ENCODE measurements around the gene STX19.

Gene STX19

DNA sequence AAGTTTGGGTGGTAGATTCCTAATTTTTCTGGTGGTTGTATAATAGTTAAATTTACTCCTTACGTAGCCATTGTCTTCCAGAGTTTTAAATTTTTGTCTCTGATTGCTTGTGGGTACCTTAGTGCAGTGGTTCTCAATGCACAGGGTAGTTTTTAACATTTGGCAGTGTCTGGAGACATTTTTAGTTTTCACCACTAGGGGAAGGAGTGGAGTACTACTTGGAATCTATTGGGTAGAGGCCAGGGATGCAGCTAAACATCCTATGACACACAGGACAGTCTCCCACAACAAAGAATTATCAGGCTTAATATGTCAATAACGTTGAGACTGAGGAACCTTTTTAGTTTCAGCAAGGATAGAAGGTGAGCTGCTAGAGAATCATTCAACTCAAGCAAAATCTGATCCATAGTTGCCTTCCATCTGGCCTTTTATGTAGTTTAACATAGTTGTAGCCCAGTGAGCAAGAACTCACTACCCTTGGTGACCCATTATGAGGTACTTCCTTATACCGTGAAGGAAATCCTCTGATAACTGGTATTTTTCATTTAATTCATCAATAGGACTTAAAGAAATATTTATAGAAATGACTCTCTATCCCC, 8.6 kb upstream of the STX19 start:
- no peak for DNase-seq (ENCODE audit: low read depth in 2 of 2)

DNA sequence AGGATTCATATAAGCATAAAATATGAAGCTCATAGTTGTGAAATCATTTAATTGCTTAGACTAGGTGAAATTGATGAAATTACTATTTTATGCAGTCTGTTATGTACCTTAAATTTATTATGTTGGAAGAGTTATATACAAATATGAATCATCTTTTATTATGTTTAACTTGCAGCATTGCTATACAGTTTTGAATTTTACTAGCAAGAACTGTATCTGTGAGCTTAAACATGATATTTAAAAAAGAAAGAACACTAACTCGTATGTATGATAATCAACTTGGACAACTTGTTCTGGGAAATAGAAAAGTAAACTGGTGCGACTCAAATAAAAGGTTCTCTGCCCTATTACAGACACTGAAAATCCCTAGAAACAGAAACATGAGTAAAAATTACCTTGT, 1.8 kb downstream of the STX19 start:
- no peak for DNase-seq (ENCODE audit: low read depth in 2 of 2)

DNA sequence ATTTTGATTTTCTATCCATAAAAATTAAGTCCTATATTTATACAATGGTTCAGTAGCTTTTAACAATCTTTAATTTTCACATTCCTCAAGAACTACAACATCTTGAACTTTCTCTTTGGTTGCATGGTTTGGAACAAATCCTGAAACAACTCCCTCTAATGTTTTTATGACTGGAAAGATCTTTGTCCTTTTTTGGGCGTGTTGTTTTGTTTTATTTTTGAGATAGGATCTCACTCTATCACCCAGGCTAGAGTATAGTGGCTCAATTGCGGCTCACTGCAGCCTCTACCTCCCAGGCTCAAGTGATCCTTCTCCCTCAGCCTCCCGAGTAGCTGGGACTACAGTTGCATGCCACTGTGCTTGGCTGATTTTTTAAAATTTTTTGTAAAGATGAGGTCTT, 4.0 kb downstream of the STX19 start:
- DNase-seq (ENCODE audit: low read depth in 2 of 2), result no peak

DNA sequence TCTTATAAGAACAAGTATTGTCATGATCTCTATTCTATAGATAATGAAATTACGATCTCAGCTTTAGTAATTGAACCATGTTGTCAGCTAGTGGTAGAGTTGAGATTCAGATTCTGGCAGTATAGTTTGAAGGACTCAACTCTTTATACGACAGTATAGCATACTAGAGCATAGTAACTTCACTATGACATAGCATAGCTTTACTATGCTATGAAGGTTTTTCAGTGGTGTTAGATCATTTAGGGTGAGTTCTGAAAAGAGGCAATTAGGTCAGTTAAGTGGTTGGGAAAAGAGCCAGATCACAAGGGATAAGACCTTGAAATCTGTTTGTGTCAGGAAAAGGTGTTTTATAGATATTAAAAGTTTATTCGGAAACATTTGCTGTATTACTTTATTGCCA, 8.1 kb downstream of the STX19 start:
- no peak for DNase-seq (ENCODE audit: low read depth in 2 of 2)

DNA sequence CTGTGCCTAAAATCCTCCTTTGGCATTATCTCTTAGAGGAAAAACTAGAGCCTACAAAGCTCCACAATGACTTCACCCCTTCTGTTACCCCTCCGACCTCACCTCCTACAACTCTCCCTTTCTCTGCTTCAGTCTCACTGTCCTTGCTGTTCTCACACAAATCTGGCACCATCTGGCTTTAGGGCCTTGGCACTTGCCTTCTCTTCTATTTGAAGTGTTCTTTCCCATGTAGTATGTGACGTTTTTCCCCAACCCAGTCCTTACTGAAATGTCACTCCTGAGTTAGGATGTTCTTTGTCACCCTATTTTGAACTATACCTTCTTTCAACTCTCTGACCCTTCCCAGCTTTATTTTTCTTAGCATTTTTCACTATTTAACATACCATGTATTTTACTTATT, 8.7 kb downstream of the STX19 start:
- no peak for DNase-seq (ENCODE audit: low read depth in 2 of 2)

DNA sequence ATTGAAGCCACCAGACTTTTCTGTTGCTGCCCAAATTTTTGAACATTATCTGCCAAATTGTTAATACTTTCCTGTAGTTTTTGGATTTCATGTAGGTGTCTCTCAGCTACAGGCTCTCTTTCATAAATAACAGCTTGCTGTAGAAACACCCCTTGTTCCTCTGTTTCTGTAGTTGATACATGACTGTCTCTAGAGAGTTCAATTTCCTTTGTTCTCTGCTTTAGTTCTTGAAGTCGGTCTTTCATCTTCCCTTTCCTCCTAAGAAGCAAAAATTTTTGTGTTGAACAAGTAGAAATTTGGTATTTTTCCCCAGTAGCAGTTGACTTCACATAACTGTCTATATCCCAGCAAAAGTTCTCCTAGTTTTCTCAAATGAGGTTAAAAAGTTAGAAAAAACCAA, 13.4 kb downstream of the STX19 start:
- DNase-seq (ENCODE audit: low read depth in 2 of 2), result no peak

DNA sequence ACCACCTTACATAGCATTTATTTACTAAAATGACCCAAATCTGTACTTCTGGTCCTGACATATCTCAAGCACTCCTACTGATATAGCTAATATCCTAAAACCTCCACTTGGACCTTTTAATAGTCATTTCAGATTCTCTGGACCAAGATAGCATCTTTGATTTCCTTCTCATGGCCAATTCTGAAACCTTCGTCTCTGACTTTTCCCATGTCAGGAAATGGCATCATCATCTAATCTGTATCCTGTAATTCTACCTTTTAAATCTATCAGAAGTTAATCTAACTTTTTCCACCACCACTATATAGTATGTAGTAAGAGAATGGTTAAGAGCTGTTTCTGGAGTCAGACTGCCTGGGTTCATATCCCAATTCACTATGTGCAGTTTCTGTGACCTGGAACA, 16.2 kb downstream of the STX19 start:
- no peak for DNase-seq (ENCODE audit: low read depth in 2 of 2)

DNA sequence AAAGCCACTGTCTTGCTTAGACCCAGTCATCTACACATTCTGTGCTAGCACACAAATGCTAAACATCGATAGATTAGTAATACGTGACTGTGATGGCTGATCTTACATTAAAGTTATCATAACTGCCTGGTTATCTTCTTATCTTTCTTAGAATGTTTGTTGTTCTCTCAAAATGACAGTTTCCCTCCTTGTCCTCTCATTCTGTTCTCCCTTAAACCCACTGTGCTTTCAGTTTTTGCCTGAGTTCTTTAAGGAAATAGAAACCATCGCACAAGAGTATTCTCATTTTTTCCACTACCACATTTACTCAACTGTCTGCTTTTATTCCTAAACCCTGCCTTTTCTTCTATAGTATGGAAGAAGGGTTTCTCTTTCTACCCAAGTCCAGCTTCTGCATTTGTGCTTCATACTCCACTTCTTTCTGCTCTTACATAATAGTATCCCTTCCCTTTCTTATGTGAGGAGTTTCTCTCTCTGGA, 17.1 kb downstream of the STX19 start:
- no peak for DNase-seq (ENCODE audit: low read depth in 2 of 2)

DNA sequence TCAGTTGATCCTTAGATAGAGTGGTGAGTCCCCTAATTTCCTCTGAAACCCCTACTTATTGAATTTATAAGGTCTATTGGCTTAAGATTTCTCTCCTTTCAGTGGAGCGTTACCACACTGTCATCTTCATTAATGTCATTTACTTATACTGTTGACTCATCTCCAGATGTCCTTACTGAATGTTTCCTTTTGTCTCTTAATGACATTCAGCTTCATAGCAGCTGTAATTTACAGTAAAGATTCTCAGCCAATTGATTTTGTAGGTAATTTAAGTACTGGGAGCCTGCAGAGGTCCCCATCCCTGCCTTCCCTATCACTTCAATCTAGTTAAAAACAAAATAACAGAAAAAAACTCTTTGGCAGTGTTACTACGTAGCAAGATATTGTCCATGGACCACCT, 18.8 kb downstream of the STX19 start:
- DNase-seq (ENCODE audit: low read depth in 2 of 2), result no peak

DNA sequence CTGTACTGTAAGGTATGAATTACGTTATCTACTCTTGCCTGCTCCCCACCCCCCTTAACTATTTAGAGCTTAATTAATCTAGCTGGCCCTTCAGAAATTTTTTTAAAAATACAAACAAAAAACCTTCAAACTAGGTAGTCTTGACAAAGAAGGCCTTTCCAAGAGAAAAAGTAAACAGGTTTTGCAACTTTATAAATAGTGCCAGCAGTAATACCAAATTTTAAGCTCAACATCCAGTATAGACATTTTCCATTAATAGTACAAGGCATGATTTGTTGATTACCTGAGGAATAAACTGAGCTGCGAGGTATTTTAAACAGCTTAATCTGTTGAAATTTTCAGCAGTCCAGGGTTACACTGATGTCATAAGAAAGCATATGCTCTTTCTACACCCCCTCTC, 20.1 kb downstream of the STX19 start:
- DNase-seq (ENCODE audit: low read depth in 2 of 2), result no peak

DNA sequence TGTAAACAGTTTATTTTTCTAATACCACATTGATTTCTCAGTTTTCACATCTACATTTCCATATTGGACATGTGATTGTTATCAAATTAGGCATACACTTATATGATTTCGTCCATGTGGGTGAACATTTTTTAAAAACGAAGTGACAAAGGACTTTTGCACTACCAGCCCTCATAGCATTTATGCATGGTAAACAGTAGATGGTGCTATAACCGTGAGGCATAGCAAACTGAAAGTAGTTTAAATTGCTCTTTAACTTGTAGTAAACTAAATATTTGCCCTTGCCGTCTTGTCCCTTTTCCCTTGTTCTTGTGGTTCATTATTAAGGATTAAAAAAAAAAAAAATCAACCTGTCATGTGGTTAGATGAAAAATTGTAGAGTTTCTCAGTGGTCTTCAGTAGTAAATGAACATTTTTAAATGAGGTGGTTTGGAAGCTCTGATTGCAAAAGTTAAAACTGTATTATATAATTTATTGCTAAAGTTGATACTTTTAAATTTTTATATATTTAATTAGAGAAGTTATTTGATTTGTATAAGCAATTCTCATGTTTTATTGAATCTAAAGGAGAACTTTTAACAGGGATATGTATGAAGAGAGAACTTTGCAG, 24.0 kb downstream of the STX19 start:
- no peak for DNase-seq (ENCODE audit: low read depth in 2 of 2)

DNA sequence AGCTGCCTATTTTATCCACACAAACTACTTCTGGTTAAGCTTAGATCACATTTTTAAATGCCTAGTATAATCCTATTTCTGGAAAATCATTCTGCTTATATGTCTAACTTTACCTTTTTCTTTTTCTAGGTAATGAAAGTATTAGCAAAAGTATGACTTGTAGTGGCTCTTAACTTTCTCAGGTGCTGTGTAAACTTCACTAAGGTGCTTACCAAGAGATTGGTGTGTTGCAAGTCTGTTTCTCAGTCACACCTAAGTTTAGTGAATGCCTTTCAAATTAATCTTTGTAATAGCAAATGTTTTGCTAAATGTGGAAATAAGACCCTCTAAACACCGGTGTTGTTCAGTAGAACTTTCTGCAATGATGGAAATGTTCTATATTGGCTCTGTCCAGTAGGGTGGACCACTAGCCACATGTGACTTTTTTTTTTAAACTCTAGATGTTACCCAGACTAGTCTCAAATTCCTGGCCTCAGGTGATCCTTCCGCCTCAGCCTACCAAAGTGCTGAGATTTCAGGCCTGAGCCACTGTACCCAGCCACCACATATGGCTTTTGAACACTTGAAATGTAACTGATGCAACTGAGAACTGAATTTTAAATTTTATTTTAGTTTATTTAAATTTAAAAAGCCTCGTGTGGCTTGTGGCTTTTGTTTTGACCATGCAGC, 26.4 kb downstream of the STX19 start:
- DNase-seq (ENCODE audit: low read depth in 2 of 2), result no peak

DNA sequence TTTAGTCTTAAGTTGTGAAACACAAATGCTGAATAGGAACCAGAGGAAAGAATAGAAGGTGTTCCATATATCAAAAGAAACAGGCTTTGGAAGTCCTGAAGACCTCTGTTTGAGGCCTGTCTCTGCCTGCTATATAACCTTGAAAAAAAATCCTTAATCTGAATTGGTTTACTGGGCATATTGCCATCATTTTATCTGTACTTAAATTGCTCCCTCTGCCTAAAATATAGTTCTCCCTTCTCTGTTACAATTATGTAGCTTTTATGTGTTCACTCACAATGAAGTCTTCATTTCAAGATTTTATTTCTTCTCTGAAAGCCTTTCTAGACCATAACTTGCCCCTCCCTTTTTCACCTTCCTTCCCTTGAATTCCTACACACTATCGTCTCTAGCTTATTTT, 27.2 kb downstream of the STX19 start:
- DNase-seq (ENCODE audit: low read depth in 2 of 2), result no peak

DNA sequence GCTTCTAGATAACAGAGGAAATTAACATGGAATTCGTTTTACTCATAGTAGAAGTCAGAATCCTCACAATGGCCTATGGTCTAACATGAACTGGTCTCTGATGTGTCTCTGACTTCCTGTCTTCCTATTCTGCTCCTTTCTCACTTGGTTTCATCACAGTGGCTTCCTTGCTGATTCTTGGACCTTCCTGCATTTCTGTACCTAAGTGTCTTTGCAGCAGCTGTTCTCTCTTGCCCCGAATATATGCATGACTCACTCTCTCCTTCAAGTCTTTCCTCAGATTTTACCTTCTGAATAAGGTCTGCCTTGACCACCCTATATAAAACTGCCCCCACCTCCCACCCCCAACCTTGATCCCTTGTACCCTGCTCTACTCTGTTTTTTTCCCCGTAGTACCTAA, 34.3 kb downstream of the STX19 start:
- DNase-seq (ENCODE audit: low read depth in 2 of 2), result no peak

DNA sequence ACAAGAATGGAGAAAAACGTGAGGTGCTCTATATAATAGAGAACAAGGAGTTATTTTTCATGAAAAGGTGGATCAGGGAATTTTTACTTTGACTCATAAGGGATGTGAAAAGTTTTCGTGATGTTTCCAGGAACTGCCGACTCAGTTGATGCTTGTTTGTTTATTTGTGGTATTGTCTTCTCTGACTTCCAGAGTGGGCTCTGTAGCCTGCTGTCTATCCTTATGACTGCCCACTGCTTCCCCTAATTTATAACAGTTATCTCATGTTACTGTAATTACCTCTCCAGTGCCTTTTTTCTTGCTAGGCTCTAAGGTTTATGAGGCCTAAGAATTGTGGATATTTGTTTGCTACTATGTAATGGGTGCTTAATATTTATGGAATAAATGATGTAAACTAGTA, 36.2 kb downstream of the STX19 start:
- no peak for DNase-seq (ENCODE audit: low read depth in 2 of 2)

DNA sequence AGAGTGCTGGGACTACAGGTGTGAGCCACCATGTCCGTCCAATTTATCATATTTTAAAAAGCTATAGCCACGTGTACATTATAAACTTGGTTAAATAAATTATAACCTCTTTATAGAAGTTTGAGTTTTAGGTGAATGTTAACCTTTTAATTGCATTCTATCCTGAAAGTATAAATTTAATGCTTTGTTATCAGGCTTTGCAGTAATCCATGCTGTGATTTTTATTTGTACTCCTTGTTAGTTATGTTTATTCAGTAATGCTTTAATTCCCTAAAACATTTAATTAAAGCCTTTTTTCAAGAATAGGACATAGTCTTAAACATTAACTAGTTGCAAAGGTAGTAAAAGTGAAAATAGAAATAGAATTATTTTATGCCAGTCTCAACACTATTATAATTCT, 36.8 kb downstream of the STX19 start:
- no peak for DNase-seq (ENCODE audit: low read depth in 2 of 2)

DNA sequence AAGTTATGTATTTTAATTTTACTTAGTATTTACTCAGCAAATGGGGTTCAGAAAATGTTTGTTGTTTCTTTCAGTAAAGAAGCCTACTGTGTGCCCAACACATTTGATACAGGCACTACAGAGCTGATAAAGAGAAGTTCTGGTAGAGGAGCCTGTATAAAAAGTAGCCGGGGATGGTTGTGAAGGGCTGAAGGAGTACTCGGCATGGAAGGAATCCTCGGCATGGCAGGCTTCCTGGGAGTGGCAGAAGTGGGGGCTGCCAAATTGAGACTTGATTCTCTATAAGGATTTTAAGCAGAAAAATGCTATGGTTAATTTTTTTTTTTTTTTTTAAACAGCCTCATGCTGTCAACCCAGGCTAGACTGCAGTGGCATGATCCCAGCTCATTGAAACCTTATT, 39.2 kb downstream of the STX19 start:
- DNase-seq (ENCODE audit: low read depth in 2 of 2), result no peak

DNA sequence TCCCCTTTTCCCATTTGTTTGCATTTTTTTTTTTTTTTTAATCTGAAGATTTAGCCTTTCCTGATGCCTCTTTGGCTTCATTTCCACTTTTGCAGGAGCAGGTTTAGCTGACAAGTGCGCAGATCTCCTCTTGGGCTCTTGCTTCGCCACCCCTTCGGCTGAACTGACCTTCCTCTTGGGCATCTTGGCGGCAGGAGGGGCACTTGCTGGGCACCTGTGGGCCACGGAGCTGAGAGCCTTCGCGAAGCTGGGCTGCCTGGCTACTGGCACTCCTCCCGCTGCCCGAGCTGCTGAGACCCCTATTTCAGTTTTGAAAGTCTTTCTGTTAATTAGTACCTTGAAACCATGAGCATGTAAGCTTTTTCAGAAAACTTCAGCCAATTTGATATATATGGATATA, 39.6 kb downstream of the STX19 start:
- no peak for DNase-seq (ENCODE audit: low read depth in 2 of 2)

DNA sequence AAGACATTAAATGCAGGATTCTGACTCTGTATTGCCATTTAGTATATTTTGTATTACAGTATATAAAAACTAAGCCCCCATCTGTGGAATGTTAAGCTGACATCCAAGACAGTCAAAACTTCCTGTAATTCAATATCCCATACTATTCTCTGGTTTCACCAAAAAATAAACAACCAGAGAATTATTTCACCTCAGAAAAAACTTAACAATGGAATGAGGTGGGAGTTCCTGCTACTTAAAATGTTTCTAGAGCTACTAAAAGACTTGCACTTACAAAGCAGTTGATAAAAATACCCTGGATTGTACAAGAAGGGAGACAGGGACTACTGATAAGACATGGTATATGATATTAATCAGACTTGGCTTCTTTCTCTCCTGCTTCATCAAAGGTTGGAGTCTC, 40.1 kb downstream of the STX19 start:
- DNase-seq (ENCODE audit: low read depth in 2 of 2), result no peak

DNA sequence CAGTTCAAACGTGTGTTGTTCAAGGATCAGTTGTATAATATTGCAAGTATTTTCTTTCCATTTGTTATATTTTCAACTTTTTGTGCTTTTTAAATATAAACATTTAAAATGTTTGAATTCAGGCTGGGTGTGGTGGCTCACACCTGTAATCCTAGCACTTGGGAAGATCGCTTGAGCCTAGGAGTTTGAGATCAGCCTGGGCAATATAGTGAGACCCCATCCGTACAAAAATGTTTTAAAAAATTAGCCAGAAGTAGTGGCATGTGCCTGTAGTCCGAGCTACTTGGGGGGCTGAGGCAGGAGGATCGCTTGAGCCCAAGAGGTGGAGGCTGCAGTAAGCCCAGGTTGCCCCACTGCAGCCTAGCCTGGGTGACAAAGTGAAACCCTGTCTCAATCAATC, 43.8 kb downstream of the STX19 start:
- no peak for DNase-seq (ENCODE audit: low read depth in 2 of 2)

DNA sequence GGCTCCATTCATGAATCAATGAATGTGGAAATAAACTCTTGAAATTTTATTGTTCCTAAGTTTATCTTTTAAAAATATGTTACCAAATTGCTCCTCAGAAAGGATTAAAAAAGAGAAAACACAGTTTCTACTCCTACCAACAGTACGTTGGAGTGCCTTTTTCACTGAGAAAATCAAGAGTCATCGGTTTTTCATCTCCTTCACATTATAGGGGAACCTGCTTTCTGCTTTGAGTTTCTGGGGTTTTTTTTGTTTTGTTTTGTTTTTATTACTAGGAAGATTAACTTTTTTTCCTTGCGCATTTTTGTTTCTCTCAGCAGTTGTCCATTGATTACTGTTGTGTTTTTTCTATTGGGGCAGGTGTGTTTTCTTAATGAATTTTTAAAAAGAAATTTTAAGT, 45.0 kb downstream of the STX19 start:
- no peak for DNase-seq (ENCODE audit: low read depth in 2 of 2)

DNA sequence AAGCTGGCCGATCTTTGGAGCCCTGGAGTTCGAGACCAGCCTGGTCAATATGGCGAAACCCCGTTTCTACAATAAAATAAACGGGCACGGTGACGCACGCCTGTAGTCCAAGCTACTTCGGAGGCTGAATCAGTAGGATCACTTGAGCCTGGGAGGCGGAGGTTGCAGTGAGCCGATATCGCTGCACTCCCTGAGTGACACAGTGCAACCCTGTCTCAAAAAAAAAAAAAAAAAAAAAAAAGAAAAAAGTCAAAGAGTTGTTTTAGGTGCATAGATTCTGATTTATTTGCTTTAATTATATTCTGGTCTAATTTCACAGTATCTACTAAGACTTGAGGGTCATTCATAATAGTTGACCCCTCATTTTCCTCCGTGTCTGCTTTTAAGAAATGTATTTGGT, 46.7 kb downstream of the STX19 start:
- no peak for DNase-seq (ENCODE audit: low read depth in 2 of 2)

DNA sequence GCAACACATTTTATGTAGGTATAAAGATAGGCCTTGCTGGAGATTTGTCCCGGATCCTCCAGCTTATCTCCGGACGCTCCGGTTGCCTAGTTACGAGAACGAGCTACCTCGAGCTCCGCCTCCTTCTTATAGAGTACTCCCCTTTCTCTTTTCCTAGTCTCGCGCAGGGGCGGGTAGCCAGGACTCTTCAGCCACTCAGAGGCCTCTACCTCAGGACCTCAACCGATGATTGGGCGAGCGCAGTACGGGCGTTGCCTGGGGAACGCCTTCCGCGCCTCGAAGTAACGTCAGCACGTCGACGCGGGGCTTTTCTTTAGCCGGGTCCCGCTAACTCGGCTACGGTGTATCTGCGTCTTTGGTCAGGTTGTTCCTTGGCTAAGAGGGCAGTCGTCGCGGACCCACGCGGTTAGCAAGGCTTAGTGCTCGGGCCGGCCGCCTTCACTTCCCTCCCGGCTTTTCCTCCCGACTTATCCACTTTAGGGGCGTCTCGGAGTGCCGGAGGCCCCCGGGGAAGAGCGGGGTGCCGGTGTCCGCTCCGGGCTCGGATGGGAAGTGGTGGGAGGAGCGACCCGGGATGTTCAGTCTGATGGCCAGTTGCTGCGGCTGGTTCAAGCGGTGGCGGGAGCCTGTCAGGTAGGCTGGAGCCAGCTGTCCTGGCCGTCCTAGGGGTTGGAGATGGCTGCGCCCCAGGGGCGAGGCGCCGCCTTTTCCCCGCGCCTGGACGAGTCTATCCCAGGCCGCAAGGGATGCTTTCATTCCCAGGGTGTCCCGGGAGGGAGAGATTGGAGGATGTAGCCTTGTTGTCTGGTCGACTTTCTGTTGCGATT, 48.3 kb downstream of the STX19 start, which contains the start of gene ARL13B:
ARL13B (plus strand) TSS at position 306 of the 827 bp plus-strand sequence; CDS start at position 575, 269 bp downstream.
- peak; percentile 86 to 87 for DNase-seq (ENCODE audit: low read depth in 2 of 2)
